A549 (cell line): ENCODE results near the gene ING3. TPM values are rescaled to one million over a fixed set of nuclear protein-coding genes. Genes with fewer than 3 reads are reported as not detected.

Experiments used
- ATAC-seq, 2 experiments: fragments of 200-7000 bp in 1 of 2; fragments of >200 bp in 1 of 2; cut with Nextera tagmentation in 1 of 2; cut with Tn5 transposase in 1 of 2; 3 replicates each; pipeline versions ENCODE4 v1.8.0 to v1.9.1; 2018 to 2020; ENCODE audit warnings: mild to moderate bottlenecking in 1 of 2, moderate library complexity in 1 of 2
- CTCF ChIA-PET: fragments of 300-600 bp; sonication (Branson Sonifier 250); formaldehyde crosslinking; extraction: SDS; loops from one replicate; lab custom pipeline; 2021; ENCODE audit warnings: antibody characterized with exemption, inconsistent platforms; lab: Yijun Ruan, JAX
- POLR2A ChIA-PET: fragments of 350-600 bp; formaldehyde crosslinking; extraction: SDS; loops from one replicate; lab custom pipeline; 2021; ENCODE audit warnings: antibody characterized with exemption, inconsistent platforms; lab: Yijun Ruan, JAX
- DNase-seq, 2 experiments: peaks; one replicate each; pipeline versions ENCODE4 v3.0.0 to v3.0.0-alpha.2; 2011 to 2016; ENCODE audit warnings: low read depth in 1 of 2, low spot score in 1 of 2
- FAIRE-seq: peaks from 2 replicates; lab custom pipeline; 2011; peaks lifted over from hg19 to GRCh38; lab: Jason Lieb, UNC
- H3K27ac ChIP-seq, 2 experiments: fragments of >200 bp; sonication (Bioruptor Twin); formaldehyde crosslinking; 3 replicates each; pipeline ENCODE4 v1.5.1; 2016 to 2017
- H3K4me1 ChIP-seq: fragments of >200 bp; sonication (Bioruptor Twin); formaldehyde crosslinking; 3 replicates; pipeline ENCODE4 v1.6.1; 2016
- H3K4me2 ChIP-seq: fragments of >200 bp; sonication (Bioruptor Twin); formaldehyde crosslinking; 3 replicates; pipeline ENCODE4 v1.6.1; 2016
- H3K4me3 ChIP-seq: fragments of >200 bp; sonication (Bioruptor Twin); formaldehyde crosslinking; 3 replicates; pipeline ENCODE4 v1.5.1; 2016
- H3K9me3 ChIP-seq: fragments of >200 bp; sonication (Bioruptor Twin); formaldehyde crosslinking; 3 replicates; pipeline ENCODE4 v1.6.1; 2016
- BHLHE40 ChIP-seq: IDR thresholded peaks from 2 replicates; pipeline ENCODE4 v1.6.1; 2012; ENCODE audit warnings: low read depth, low read length, inconsistent platforms
- CBX2 ChIP-seq: fragments of 200-600 bp; sonication (generic); IDR thresholded peaks from 2 replicates; pipeline ENCODE4 v1.6.1; 2016; ENCODE audit warnings: low read depth, mild to moderate bottlenecking, borderline replicate concordance
- CHD2 ChIP-seq: fragments of 150-350 bp; IDR thresholded peaks from 2 replicates; pipeline ENCODE4 v1.6.1; 2014; ENCODE audit warnings: low read length; ENCODE audit not compliant: partially characterized antibody
- CHD4 ChIP-seq: fragments of 200-600 bp; sonication (generic); IDR thresholded peaks from 2 replicates; pipeline ENCODE4 v1.6.1; 2016; ENCODE audit warnings: antibody characterized with exemption, mild to moderate bottlenecking, borderline replicate concordance
- EP300 ChIP-seq, 2 experiments: fragments of >200 bp; sonication (Bioruptor Twin); formaldehyde crosslinking; IDR thresholded peaks; 2 replicates in 1 of 2; 3 replicates in 1 of 2; pipeline ENCODE4 v1.6.1; 2016 to 2017
- FOSL2 ChIP-seq, 2 experiments: fragments of 450-650 bp in 1 of 2; fragments of >200 bp in 1 of 2; sonication (Bioruptor Twin) in 1 of 2; formaldehyde crosslinking; IDR thresholded peaks; 2 replicates each; pipeline versions ENCODE4 v1.5.0 to v1.6.1; 2016 to 2020; ENCODE audit warnings: mild to moderate bottlenecking in 1 of 2, moderate library complexity in 1 of 2
- GATA3 ChIP-seq: IDR thresholded peaks from 2 replicates; pipeline ENCODE4 v1.6.1; 2012; ENCODE audit warnings: borderline replicate concordance
- HOXB13 ChIP-seq: fragments of 250-450 bp; sonication (Bioruptor Pico); IDR thresholded peaks from 2 replicates; pipeline ENCODE4 v1.5.0; 2020; ENCODE audit warnings: low read depth, mild to moderate bottlenecking, moderate library complexity
- JUN ChIP-seq, 2 experiments: fragments of >200 bp; sonication (Bioruptor Twin); formaldehyde crosslinking; IDR thresholded peaks; 2 replicates in 1 of 2; 3 replicates in 1 of 2; pipeline ENCODE4 v1.6.1; 2016 to 2017
- JUNB ChIP-seq: fragments of >200 bp; sonication (Bioruptor Twin); formaldehyde crosslinking; IDR thresholded peaks from 2 replicates; pipeline ENCODE4 v1.6.1; 2016
- KDM5A ChIP-seq: fragments of 200-600 bp; sonication (generic); IDR thresholded peaks from 2 replicates; pipeline ENCODE4 v1.6.1; 2016; ENCODE audit warnings: antibody characterized with exemption, mild to moderate bottlenecking
- MAFK ChIP-seq: fragments of 450-650 bp; IDR thresholded peaks from 2 replicates; pipeline ENCODE4 v1.6.1; 2014; ENCODE audit not compliant: partially characterized antibody
- NFE2L2 ChIP-seq: fragments of 150-350 bp; conservative IDR thresholded peaks from 2 replicates; pipeline ENCODE4 v1.6.1; 2014; ENCODE audit warnings: low read length
- NPAS2 ChIP-seq: fragments of 250-450 bp; sonication (Bioruptor Pico); IDR thresholded peaks from 2 replicates; pipeline ENCODE4 v1.8.0; 2022; ENCODE audit warnings: mild to moderate bottlenecking, moderate library complexity, borderline replicate concordance
- REST ChIP-seq: fragments of 200-600 bp; sonication (generic); IDR thresholded peaks from 2 replicates; pipeline ENCODE4 v1.6.1; 2016; ENCODE audit warnings: antibody characterized with exemption, mild to moderate bottlenecking, moderate library complexity
- RNF2 ChIP-seq: fragments of 200-600 bp; sonication (generic); IDR thresholded peaks from 2 replicates; pipeline ENCODE4 v1.6.1; 2016; ENCODE audit warnings: low read depth, mild to moderate bottlenecking, antibody characterized with exemption, moderate library complexity, borderline replicate concordance
- WGBS: methylation state at CpG from one replicate; pipeline ENCODE4 v1.1.6; 2017; ENCODE audit errors: missing lambda C conversion rate; 5-methylcytosine and 5-hydroxymethylcytosine counted together
- polyA plus RNA-seq, 4 experiments: library from polyadenylated mRNA; depleted of rRNA in 3 of 4; stranded (reverse); fragments of >200 nt; fragmentation: RNase III in 1 of 4; extraction: RNeasy Plus Mini Kit Qiagen cat#74134 plus additional on column Dnase treatment in 1 of 4; gene quantifications; 2 replicates in 3 of 4; 3 replicates in 1 of 4; pipeline ENCODE4 v1.2.3, GENCODE V29; 2011 to 2017
- TF ChIP-seq, protein P1 (sequence below): fragments of 250-450 bp; sonication (Bioruptor Pico); IDR thresholded peaks from 2 replicates; pipeline ENCODE4 v1.5.0; 2021; ENCODE audit warnings: mild to moderate bottlenecking, moderate library complexity, borderline replicate concordance
- TF ChIP-seq, protein P2 (sequence below): fragments of >200 bp; sonication (Bioruptor Twin); formaldehyde crosslinking; IDR thresholded peaks from 3 replicates; pipeline ENCODE4 v1.6.1; 2016

Gene ING3
- polyA plus RNA-seq, 2 of the 4 experiments (the other 2 are of a cell fraction) = 5.6 to 11.3 TPM

GRCh38 chr7:121001234-121001906, 50.8 kb downstream of the ING3 start:
- no peaks in the 10 kb centered on the region for H3K4me1 ChIP-seq
- WGBS = 20% methylated on average over 3 of the region's 3 CpGs
- FAIRE-seq = no peak
- POLR2A ChIA-PET = interaction anchor here (0.6 kb wide), 1 partner anchor 48 kb away, joined by 3 read pairs; no protein-coding TSS in a partner anchor
- no peak for DNase-seq
- ATAC-seq = no peak
- H3K4me2 ChIP-seq = no peak overlapping the region
- CTCF ChIA-PET = interaction anchor here (1.0 to 2.8 kb wide), 3 partner anchors 9 to 15 kb away, joined by 4 to 8 read pairs (median 4); partner anchors contain the start of gene CPED1
- no peak overlapping the region for H3K27ac ChIP-seq
- TF ChIP-seq MAFK (peak; percentile 79), CBX2 (no peak)
- no peak overlapping the region for H3K4me3 ChIP-seq
- no peaks in the 10 kb centered on the region for H3K9me3 ChIP-seq

DNA sequence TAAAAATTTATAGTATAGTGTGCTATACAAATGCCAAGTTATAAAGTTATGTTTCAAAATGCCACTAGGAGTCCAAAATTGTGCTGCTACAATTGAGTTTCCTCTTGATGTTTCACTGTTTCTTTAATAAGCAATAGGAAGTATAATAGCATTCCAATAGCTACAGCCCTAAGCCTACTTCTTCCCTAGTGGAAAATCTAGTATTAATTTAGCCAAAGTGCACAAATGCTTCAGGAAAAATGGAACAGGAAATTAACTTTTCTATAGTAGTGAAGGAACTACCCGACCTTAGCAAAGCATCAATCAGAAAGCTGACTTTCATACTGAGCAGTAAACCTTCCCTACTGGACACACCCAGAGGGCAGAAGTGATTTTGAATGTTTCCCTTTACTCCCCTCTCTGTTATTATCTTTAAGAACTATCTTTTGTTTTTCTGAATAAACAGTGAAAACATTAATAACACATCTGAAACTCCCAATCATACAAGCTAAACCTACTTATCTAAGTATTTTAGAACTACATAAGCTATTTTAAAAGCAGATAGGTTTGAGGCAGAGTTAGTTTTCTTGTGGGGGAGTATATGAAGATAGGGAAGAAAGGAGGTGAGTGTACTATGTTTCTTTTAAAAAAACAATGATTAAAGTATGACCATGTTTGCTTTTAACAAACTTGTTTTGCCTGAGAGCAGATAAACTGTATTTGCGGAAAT, 51.6 kb downstream of the ING3 start:
- no peak for FAIRE-seq

GRCh38 chr7:121002757-121003200, 52.2 kb downstream of the ING3 start:
- ChIA-PET CTCF (no interaction called here), POLR2A (no interaction called here)
- Histone ChIP-seq H3K4me3 (no peak overlapping the region), H3K4me1 (no peaks in the 10 kb centered on the region), H3K27ac (no peak overlapping the region), H3K4me2 (no peak overlapping the region), H3K9me3 (no peaks in the 10 kb centered on the region)
- FAIRE-seq (no peak), ATAC-seq (no peak), DNase-seq (no peak)
- TF ChIP-seq CHD2 (no peak), BHLHE40 (no peak), RNF2 (no peak), FOSL2 (IDR thresholded peaks at IDR 0.05) (no peak), FOSL2 (CRISPR knock-in tag; IDR thresholded peaks at IDR 0.05) (no peak), CHD4 (no peak), NFE2L2 (no peak), NPAS2 (CRISPR knock-in tag) (no peak), EP300 (IDR thresholded peaks at IDR 0.05) (no peak), KDM5A (no peak), GATA3 (no peak)
- TF ChIP-seq, protein P1, sequence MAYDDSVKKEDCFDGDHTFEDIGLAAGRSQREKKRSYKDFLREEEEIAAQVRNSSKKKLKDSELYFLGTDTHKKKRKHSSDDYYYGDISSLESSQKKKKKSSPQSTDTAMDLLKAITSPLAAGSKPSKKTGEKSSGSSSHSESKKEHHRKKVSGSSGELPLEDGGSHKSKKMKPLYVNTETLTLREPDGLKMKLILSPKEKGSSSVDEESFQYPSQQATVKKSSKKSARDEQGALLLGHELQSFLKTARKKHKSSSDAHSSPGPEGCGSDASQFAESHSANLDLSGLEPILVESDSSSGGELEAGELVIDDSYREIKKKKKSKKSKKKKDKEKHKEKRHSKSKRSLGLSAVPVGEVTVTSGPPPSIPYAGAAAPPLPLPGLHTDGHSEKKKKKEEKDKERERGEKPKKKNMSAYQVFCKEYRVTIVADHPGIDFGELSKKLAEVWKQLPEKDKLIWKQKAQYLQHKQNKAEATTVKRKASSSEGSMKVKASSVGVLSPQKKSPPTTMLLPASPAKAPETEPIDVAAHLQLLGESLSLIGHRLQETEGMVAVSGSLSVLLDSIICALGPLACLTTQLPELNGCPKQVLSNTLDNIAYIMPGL (CRISPR knock-in tag) = no peak
- TF ChIP-seq, protein P2, sequence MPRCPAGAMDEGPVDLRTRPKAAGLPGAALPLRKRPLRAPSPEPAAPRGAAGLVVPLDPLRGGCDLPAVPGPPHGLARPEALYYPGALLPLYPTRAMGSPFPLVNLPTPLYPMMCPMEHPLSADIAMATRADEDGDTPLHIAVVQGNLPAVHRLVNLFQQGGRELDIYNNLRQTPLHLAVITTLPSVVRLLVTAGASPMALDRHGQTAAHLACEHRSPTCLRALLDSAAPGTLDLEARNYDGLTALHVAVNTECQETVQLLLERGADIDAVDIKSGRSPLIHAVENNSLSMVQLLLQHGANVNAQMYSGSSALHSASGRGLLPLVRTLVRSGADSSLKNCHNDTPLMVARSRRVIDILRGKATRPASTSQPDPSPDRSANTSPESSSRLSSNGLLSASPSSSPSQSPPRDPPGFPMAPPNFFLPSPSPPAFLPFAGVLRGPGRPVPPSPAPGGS = no peak
- WGBS = 18% methylated on average over 5 of the region's 5 CpGs

More for the DNA sequence above, 51.6 kb downstream of the ING3 start:
- ChIA-PET POLR2A (no interaction called here), CTCF (no interaction called here)
- Histone ChIP-seq H3K27ac (no peak overlapping the region), H3K4me1 (no peaks in the 10 kb centered on the region), H3K4me2 (no peak overlapping the region), H3K4me3 (no peak overlapping the region), H3K9me3 (no peaks in the 10 kb centered on the region)
- TF ChIP-seq JUNB = no peak
- TF ChIP-seq JUN (IDR thresholded peaks at IDR 0.05) = no peak
- TF ChIP-seq CHD2 = no peak
- no peak for TF ChIP-seq HOXB13 (CRISPR knock-in tag)
- TF ChIP-seq, protein P2 = no peak
- TF ChIP-seq GATA3 = no peak
- TF ChIP-seq REST = no peak
- no peak for DNase-seq
- WGBS = 41% methylated on average over 2 of the region's 2 CpGs
- ATAC-seq = no peak
